Upper lobe of left lung (tissue), 4 donors: ENCODE data around the gene ROR2.

Experiments
- CTCF ChIP-seq, 6 experiments: fragments of 450-650 bp in 4 of 6; fragments of 200-600 bp in 2 of 6; sonication (generic) in 2 of 6; IDR thresholded peaks; one replicate each; pipeline ENCODE4 v1.5.1; 2016 to 2019; ENCODE audit warnings: antibody characterized with exemption in 6 of 6
- EP300 ChIP-seq, 4 donors: sonication (generic); formaldehyde crosslinking; IDR thresholded peaks; one replicate each; pipeline ENCODE4 v1.5.1; 2017; ENCODE audit warnings: antibody characterized with exemption in 4 of 4, control low read depth in 2 of 4
- POLR2A ChIP-seq, 4 donors: fragments of 450-650 bp; IDR thresholded peaks; one replicate each; pipeline ENCODE4 v1.5.1; 2016 to 2017; ENCODE audit warnings: antibody characterized with exemption in 4 of 4, mild to moderate bottlenecking in 2 of 4

GRCh38 chr9:91683269-91683668, 266.8 kb downstream of the ROR2 start:
- TF ChIP-seq CTCF (IDR thresholded peaks at IDR 0.05) = no peak
- TF ChIP-seq POLR2A (IDR thresholded peaks at IDR 0.05) = no peak
- no peak for TF ChIP-seq EP300 (IDR thresholded peaks at IDR 0.05)
